Calu3 (cell line): ENCODE measurements around the gene CDH2. TPM values are rescaled to one million over a fixed set of nuclear protein-coding genes. Genes with fewer than 3 reads are reported as not detected.

Source experiments
- BruUV-seq: library from RNA; stranded (reverse); fragments of 400-500 nt; replicated peaks from 2 replicates; lab custom pipeline; 2021; lab: Mats Ljungman, UMichigan
- CTCF ChIA-PET: fragments of 300-600 bp; sonication (Branson Sonifier 250); formaldehyde crosslinking; loops from one replicate; lab custom pipeline; 2022; ENCODE audit warnings: antibody characterized with exemption; lab: Charles Lee
- DNase-seq: peaks from one replicate; pipeline ENCODE4 v3.0.0; 2022
- H3K27ac Mint-ChIP-seq: one replicate; pipeline ENCODE4 v1.8.0; 2022; ENCODE audit warnings: mixed read lengths; ENCODE audit not compliant: unreplicated experiment
- H3K27me3 Mint-ChIP-seq: one replicate; pipeline ENCODE4 v1.8.0; 2022; ENCODE audit warnings: mixed read lengths; ENCODE audit not compliant: unreplicated experiment
- H3K36me3 Mint-ChIP-seq: one replicate; pipeline ENCODE4 v1.8.0; 2022; ENCODE audit warnings: mild to moderate bottlenecking, moderate library complexity, mixed read lengths; ENCODE audit not compliant: insufficient read depth, unreplicated experiment
- H3K4me1 Mint-ChIP-seq: one replicate; pipeline ENCODE4 v1.8.0; 2022; ENCODE audit warnings: mild to moderate bottlenecking, low read depth, mixed read lengths; ENCODE audit not compliant: unreplicated experiment
- H3K4me3 Mint-ChIP-seq: one replicate; pipeline ENCODE4 v1.8.0; 2022; ENCODE audit warnings: mild to moderate bottlenecking, low read depth, moderate library complexity, mixed read lengths; ENCODE audit not compliant: unreplicated experiment
- H3K9me3 Mint-ChIP-seq: one replicate; pipeline ENCODE4 v1.8.0; 2022; ENCODE audit warnings: low read depth, mixed read lengths; ENCODE audit not compliant: unreplicated experiment
- CTCF ChIP-seq: fragments of 200-600 bp; IDR thresholded peaks from one replicate; pipeline ENCODE4 v1.8.0; 2022; ENCODE audit warnings: antibody characterized with exemption; ENCODE audit not compliant: unreplicated experiment
- intact Hi-C: fragments of 100-400 bp; cut with micrococcal nuclease; formaldehyde crosslinking; loops from one replicate; pipeline ENCODE4 v1.10.0; 2022; ENCODE audit not compliant: unreplicated experiment
- total RNA-seq: library from RNA; stranded (reverse); gene quantifications from 2 replicates; pipeline ENCODE4 v1.2.3, GENCODE V29; 2022

Gene CDH2
- total RNA-seq, 1 experiment from 2014 or later: 2.3 TPM

DNA sequence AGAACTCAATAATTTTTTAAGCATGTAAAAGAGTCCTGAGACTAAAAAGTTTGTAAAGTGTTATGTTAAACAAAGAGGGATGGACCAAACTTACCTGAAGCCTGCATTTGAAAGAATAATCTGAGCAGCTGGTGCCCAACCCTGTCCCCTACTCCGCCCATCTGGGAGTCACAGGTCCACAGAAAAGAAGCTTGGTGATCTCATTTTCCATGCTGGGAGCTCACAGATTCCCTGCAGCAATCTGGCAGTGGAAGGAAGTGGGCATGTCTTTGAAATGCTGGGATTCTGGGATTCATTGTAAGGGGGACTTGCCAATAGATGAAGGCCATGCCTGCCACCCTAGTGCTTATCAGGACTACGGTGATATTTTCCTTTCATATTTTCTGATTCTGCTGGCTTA lies 17.9 kb downstream of the CDH2 start:
- CTCF ChIA-PET: no interaction called here
- Mint-ChIP-seq H3K4me3 (no peak overlapping the region), H3K27me3 (no peaks in the 10 kb centered on the region), H3K27ac (no peak overlapping the region), H3K4me1 (no peaks in the 10 kb centered on the region), H3K9me3 (no peaks in the 10 kb centered on the region), H3K36me3 (no peaks in the 10 kb centered on the region)
- BruUV-seq: no TSS peak
- no peak for TF ChIP-seq CTCF
- DNase-seq: no peak
- intact Hi-C loops: no loop called here

- Mint-ChIP-seq H3K27ac (no peak overlapping the region), H3K4me1 (no peaks in the 10 kb centered on the region), H3K4me3 (no peak overlapping the region), H3K36me3 (no peaks in the 10 kb centered on the region), H3K27me3 (no peaks in the 10 kb centered on the region), H3K9me3 (no peaks in the 10 kb centered on the region)
- DNase-seq: no peak
- TF ChIP-seq CTCF: no peak
- CTCF ChIA-PET: no interaction called here
- intact Hi-C loops: no loop called here
- BruUV-seq: no TSS peak
Observed at GRCh38 chr18:28158083-28158581, 18.8 kb downstream of the CDH2 start.

GRCh38 chr18:28153485-28154065 lies 23.4 kb downstream of the CDH2 start:
- intact Hi-C loops: no loop called here
- Mint-ChIP-seq H3K4me3 (no peak overlapping the region), H3K9me3 (no peaks in the 10 kb centered on the region), H3K4me1 (no peaks in the 10 kb centered on the region), H3K27me3 (no peaks in the 10 kb centered on the region), H3K27ac (no peak overlapping the region), H3K36me3 (no peaks in the 10 kb centered on the region)
- no TSS peak for BruUV-seq
- CTCF ChIA-PET: no interaction called here
- no peak for DNase-seq
- TF ChIP-seq CTCF: no peak

DNA sequence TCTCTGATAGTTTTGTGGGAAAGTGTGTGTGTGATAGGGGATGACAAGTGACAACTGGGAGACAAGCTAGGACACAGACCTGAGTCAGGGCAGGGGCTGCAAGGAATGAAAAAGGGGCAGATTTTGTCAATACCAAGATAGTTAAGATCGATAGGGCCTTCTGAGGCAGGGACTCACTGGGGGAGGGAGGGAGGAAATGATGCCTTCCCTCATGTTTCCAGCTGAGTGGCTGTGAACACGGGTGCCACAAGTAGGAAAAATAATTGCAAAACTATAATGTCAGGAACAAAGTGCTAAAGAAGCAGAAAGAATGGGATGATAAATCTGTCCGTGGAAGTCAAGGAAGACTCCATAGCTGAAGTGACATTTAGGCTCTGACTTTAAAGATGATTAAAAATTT lies 24.2 kb downstream of the CDH2 start:
- intact Hi-C loops: no loop called here
- no peak overlapping the region for H3K4me3 Mint-ChIP-seq

More for the DNA sequence above, 24.2 kb downstream of the CDH2 start:
- no peak for TF ChIP-seq CTCF
- Mint-ChIP-seq H3K36me3 (no peaks in the 10 kb centered on the region), H3K27ac (no peak overlapping the region), H3K9me3 (no peaks in the 10 kb centered on the region), H3K27me3 (no peaks in the 10 kb centered on the region), H3K4me1 (no peaks in the 10 kb centered on the region)
- DNase-seq: no peak
- CTCF ChIA-PET: no interaction called here
- BruUV-seq: no TSS peak
